HCT116 (cell line): ENCODE data around the gene IRF3.

ENCODE experiments used
- ATF3 ChIP-seq: IDR thresholded peaks from 2 replicates; pipeline ENCODE4 v1.6.1; 2012
- CEBPB ChIP-seq: IDR thresholded peaks from 2 replicates; pipeline ENCODE4 v1.6.1; 2012; ENCODE audit warnings: low read depth
- CTCF ChIP-seq, 3 experiments: fragments of 200-600 bp in 1 of 3; sonication (generic) in 1 of 3; IDR thresholded peaks in 2 of 3; conservative IDR thresholded peaks in 1 of 3; 2 replicates each; pipeline ENCODE4 v1.5.1; 2012 to 2017; ENCODE audit warnings: low read depth in 2 of 3, low read length in 2 of 3, antibody characterized with exemption in 1 of 3, borderline replicate concordance in 1 of 3, control low read depth in 1 of 3, mild to moderate bottlenecking in 1 of 3, mixed read lengths in 1 of 3, mixed run types in 1 of 3, moderate library complexity in 1 of 3; ENCODE audit not compliant: insufficient read depth in 1 of 3
- EZH2 ChIP-seq: fragments of 200-600 bp; sonication (generic); IDR thresholded peaks from 2 replicates; pipeline ENCODE4 v1.6.1; 2017; ENCODE audit warnings: antibody characterized with exemption, mixed run types
- EZH2phosphoT487 ChIP-seq: fragments of 200-600 bp; IDR thresholded peaks from 2 replicates; pipeline ENCODE4 v1.6.1; 2018; ENCODE audit warnings: antibody characterized with exemption, borderline replicate concordance
- POLR2A ChIP-seq: IDR thresholded peaks from 2 replicates; pipeline ENCODE4 v1.7.0; 2011; ENCODE audit warnings: borderline replicate concordance; ENCODE audit not compliant: insufficient read depth, insufficient read length; ENCODE audit errors: extremely low read depth
- POLR2AphosphoS5 ChIP-seq: IDR thresholded peaks from 2 replicates; pipeline ENCODE4 v1.6.1; 2011; ENCODE audit warnings: mild to moderate bottlenecking, low read depth, low read length, moderate library complexity
- SIN3A ChIP-seq: IDR thresholded peaks from 2 replicates; pipeline ENCODE4 v1.6.1; 2012; ENCODE audit warnings: low read depth
- ZFX ChIP-seq: fragments of 450-650 bp; IDR thresholded peaks from 2 replicates; pipeline ENCODE4 v1.6.1; 2017
- ZNF274 ChIP-seq: fragments of 200-500 bp; sonication (Bioruptor generic); IDR thresholded peaks from 2 replicates; pipeline ENCODE4 v1.6.1; 2014; ENCODE audit warnings: mild to moderate bottlenecking, low read depth, low read length, inconsistent platforms
- TF ChIP-seq, protein P1 (sequence below): IDR thresholded peaks from 2 replicates; pipeline ENCODE4 v1.6.1; 2012
- TF ChIP-seq, protein P2 (sequence below): IDR thresholded peaks from 2 replicates; pipeline ENCODE4 v1.6.1; 2012; ENCODE audit warnings: low read depth

DNA sequence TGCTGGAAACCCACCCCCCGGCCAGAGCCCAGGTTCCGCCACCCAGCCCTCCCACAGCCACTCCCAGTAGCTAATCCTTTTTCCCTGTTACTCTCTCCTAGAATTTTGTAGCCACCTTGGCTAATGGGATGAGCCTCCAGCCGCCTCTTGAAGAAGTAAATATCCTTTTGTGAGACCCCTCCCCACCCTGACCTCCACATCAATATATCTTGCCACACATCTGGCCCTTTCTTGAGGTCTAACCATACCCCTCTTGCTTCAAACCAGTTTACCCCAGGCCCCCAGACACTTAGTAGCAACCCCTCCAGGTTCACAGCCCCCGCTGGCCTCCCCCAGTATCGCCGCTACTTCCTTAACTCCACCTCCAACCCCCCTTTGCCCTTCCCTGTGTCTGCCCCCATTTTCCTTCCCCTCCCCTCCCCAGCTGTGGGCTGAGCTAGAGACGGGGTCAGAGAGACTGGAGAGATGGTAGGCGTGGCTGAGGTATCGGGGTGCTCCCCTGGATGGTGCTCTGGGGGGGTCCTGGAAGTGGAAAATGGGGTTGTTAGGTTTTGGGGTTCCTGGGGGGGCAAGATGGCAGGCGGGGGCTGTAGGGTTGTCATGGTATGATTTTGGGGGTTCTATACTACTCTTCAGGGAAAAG lies 14.2 kb upstream of the IRF3 start:
- no peak for TF ChIP-seq CTCF (IDR thresholded peaks at IDR 0.05 in 2 of 3, conservative IDR thresholded peaks at IDR 0.05 in 1 of 3; ENCODE audit: borderline replicate concordance in 1 of 3, insufficient read depth in 1 of 3, low read depth in 2 of 3, low read length in 2 of 3)
- TF ChIP-seq POLR2A: no peak
- no peak for TF ChIP-seq EZH2phosphoT487
- TF ChIP-seq EZH2: no peak
- no peak for TF ChIP-seq POLR2AphosphoS5
- TF ChIP-seq ZNF274: no peak
- TF ChIP-seq, protein P1, sequence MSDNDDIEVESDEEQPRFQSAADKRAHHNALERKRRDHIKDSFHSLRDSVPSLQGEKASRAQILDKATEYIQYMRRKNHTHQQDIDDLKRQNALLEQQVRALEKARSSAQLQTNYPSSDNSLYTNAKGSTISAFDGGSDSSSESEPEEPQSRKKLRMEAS: no peak
- TF ChIP-seq ZFX: no peak
- TF ChIP-seq SIN3A: no peak
- TF ChIP-seq, protein P2, sequence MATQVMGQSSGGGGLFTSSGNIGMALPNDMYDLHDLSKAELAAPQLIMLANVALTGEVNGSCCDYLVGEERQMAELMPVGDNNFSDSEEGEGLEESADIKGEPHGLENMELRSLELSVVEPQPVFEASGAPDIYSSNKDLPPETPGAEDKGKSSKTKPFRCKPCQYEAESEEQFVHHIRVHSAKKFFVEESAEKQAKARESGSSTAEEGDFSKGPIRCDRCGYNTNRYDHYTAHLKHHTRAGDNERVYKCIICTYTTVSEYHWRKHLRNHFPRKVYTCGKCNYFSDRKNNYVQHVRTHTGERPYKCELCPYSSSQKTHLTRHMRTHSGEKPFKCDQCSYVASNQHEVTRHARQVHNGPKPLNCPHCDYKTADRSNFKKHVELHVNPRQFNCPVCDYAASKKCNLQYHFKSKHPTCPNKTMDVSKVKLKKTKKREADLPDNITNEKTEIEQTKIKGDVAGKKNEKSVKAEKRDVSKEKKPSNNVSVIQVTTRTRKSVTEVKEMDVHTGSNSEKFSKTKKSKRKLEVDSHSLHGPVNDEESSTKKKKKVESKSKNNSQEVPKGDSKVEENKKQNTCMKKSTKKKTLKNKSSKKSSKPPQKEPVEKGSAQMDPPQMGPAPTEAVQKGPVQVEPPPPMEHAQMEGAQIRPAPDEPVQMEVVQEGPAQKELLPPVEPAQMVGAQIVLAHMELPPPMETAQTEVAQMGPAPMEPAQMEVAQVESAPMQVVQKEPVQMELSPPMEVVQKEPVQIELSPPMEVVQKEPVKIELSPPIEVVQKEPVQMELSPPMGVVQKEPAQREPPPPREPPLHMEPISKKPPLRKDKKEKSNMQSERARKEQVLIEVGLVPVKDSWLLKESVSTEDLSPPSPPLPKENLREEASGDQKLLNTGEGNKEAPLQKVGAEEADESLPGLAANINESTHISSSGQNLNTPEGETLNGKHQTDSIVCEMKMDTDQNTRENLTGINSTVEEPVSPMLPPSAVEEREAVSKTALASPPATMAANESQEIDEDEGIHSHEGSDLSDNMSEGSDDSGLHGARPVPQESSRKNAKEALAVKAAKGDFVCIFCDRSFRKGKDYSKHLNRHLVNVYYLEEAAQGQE: no peak
- no peak for TF ChIP-seq ATF3
- TF ChIP-seq CEBPB: no peak
